ENCODE data around the gene LMO7. TPM values are rescaled to one million over a fixed set of nuclear protein-coding genes. Genes with fewer than 3 reads are reported as not detected.

Gene LMO7
- total RNA-seq, 2 experiments from 2014 or later, result 21.4 to 25.4 TPM

DNA sequence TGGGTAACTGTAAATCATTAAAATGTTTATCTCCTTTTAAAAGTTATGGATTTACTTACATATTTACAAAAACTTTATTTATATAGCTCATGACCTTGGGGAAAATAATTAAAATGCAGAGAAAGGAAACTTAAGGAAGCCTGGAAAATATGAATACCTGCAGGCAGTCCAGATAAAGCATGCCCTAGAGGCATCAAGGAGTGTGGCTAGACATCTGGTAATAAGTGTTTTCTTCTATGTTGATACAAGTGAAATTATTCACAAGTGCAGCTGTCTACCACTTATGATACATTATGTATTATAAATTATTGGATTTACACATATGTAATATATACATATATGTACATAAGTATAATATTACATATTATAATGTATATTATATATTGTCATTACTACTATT lies 207.9 kb downstream of the LMO7 start:
- TF ChIP-seq EZH2phosphoT487 (IDR thresholded peaks at IDR 0.05; ENCODE audit: borderline replicate concordance, low read depth, low read length), result no peak
- Histone ChIP-seq H3K27ac (ENCODE audit: low read depth, low read length, poor library complexity, severe bottlenecking) (no peak overlapping the region), H3K4me3 (ENCODE audit: low read depth, low read length, poor library complexity, severe bottlenecking) (no peak overlapping the region), H4K20me1 (ENCODE audit: insufficient read depth, low read length) (no peaks in the 10 kb centered on the region), H3K79me2 (ENCODE audit: insufficient read depth, low read depth, low read length) (no peaks in the 10 kb centered on the region), H2AFZ (ENCODE audit: low read length) (no peak overlapping the region), H3K36me3 (ENCODE audit: insufficient read depth, low read length) (no peaks in the 10 kb centered on the region), H3K9me2 (ENCODE audit: insufficient read depth, low read length) (no peaks in the 10 kb centered on the region), H3K9me3 (ENCODE audit: low read length) (no peaks in the 10 kb centered on the region), H3K4me2 (ENCODE audit: low read length) (no peak overlapping the region), H3K4me1 (ENCODE audit: insufficient read depth, low read length, poor library complexity, severe bottlenecking) (no peaks in the 10 kb centered on the region)
- intact Hi-C loops (cut with micrococcal nuclease; ENCODE audit: unreplicated experiment), result no loop called here
- BruUV-seq (replicated peaks), result no TSS peak
- ChIA-PET CTCF (ENCODE audit: unreplicated experiment) (no interaction called here), POLR2A (interaction anchor here (0.8 kb wide), 1 partner anchor 10 kb away, joined by 3 read pairs; no protein-coding TSS in a partner anchor)
- DNase-seq (ENCODE audit: low spot score), result no peak

DNA sequence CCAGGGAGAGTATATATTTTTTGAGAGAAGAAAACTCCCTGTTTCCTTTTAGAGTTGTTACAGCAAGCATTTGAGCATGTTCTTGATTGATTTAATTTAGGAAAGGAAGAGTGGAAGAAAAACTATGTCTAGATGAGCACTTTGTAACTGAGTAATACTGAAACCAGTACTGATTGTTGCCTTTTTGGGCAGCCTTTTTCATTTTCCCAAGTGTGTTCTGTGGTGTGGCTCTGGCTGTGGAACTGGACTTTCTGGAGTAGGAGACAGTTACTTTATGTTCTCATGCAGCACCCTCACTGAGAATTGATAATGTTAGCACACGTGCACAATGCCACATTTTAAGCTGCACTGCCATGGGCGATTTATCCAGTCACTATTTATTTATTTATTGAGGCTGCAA lies 211.5 kb downstream of the LMO7 start:
- ChIA-PET CTCF (ENCODE audit: unreplicated experiment) (no interaction called here), POLR2A (no interaction called here)
- Histone ChIP-seq H3K27ac (ENCODE audit: low read depth, low read length, poor library complexity, severe bottlenecking) (no peak overlapping the region), H3K79me2 (ENCODE audit: insufficient read depth, low read depth, low read length) (no peaks in the 10 kb centered on the region), H2AFZ (ENCODE audit: low read length) (no peak overlapping the region), H3K4me2 (ENCODE audit: low read length) (no peak overlapping the region), H3K9me2 (ENCODE audit: insufficient read depth, low read length) (no peaks in the 10 kb centered on the region), H4K20me1 (ENCODE audit: insufficient read depth, low read length) (no peaks in the 10 kb centered on the region), H3K36me3 (ENCODE audit: insufficient read depth, low read length) (no peaks in the 10 kb centered on the region), H3K9me3 (ENCODE audit: low read length) (no peaks in the 10 kb centered on the region), H3K4me1 (ENCODE audit: insufficient read depth, low read length, poor library complexity, severe bottlenecking) (no peaks in the 10 kb centered on the region), H3K4me3 (ENCODE audit: low read depth, low read length, poor library complexity, severe bottlenecking) (no peak overlapping the region)
- DNase-seq (ENCODE audit: low spot score), result no peak
- TF ChIP-seq EZH2phosphoT487 (IDR thresholded peaks at IDR 0.05; ENCODE audit: borderline replicate concordance, low read depth, low read length), result no peak
- TF ChIP-seq, protein P1, sequence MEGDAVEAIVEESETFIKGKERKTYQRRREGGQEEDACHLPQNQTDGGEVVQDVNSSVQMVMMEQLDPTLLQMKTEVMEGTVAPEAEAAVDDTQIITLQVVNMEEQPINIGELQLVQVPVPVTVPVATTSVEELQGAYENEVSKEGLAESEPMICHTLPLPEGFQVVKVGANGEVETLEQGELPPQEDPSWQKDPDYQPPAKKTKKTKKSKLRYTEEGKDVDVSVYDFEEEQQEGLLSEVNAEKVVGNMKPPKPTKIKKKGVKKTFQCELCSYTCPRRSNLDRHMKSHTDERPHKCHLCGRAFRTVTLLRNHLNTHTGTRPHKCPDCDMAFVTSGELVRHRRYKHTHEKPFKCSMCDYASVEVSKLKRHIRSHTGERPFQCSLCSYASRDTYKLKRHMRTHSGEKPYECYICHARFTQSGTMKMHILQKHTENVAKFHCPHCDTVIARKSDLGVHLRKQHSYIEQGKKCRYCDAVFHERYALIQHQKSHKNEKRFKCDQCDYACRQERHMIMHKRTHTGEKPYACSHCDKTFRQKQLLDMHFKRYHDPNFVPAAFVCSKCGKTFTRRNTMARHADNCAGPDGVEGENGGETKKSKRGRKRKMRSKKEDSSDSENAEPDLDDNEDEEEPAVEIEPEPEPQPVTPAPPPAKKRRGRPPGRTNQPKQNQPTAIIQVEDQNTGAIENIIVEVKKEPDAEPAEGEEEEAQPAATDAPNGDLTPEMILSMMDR (conservative IDR thresholded peaks at IDR 0.05; ENCODE audit: low read length), result no peak
- intact Hi-C loops (cut with micrococcal nuclease; ENCODE audit: unreplicated experiment), result no loop called here
- BruUV-seq (replicated peaks), result no TSS peak

DNA sequence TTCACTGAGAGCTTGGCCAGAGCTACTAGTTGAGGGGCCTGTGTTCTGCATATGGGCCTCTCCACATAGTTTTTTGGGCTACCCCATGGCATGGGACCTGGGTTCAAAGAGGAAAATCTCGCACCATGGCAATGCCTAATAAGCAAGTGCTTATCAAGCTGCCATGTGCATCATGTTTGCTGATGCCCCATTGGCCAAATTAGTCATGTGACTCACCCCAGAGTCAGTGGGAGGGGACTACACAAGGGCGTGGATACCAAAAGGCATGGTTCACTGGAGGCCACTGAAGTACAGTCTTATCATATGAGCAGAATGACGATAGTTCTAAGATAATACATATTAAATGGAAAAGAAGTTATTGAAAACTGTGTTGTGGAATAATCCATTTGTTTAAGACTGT lies 214.8 kb downstream of the LMO7 start:
- intact Hi-C loops (cut with micrococcal nuclease; ENCODE audit: unreplicated experiment), result no loop called here
- Histone ChIP-seq H2AFZ (ENCODE audit: low read length) (no peak overlapping the region), H3K4me1 (ENCODE audit: insufficient read depth, low read length, poor library complexity, severe bottlenecking) (no peaks in the 10 kb centered on the region), H4K20me1 (ENCODE audit: insufficient read depth, low read length) (no peaks in the 10 kb centered on the region), H3K27ac (ENCODE audit: low read depth, low read length, poor library complexity, severe bottlenecking) (no peak overlapping the region), H3K9me3 (ENCODE audit: low read length) (no peaks in the 10 kb centered on the region), H3K4me3 (ENCODE audit: low read depth, low read length, poor library complexity, severe bottlenecking) (no peak overlapping the region), H3K79me2 (ENCODE audit: insufficient read depth, low read depth, low read length) (no peaks in the 10 kb centered on the region), H3K9me2 (ENCODE audit: insufficient read depth, low read length) (no peaks in the 10 kb centered on the region), H3K36me3 (ENCODE audit: insufficient read depth, low read length) (no peaks in the 10 kb centered on the region), H3K4me2 (ENCODE audit: low read length) (no peak overlapping the region)
- ChIA-PET CTCF (ENCODE audit: unreplicated experiment) (no interaction called here), POLR2A (no interaction called here)
- DNase-seq (ENCODE audit: low spot score), result no peak
- TF ChIP-seq, protein P1 (conservative IDR thresholded peaks at IDR 0.05; ENCODE audit: low read length), result no peak
- no peak for TF ChIP-seq EZH2phosphoT487 (IDR thresholded peaks at IDR 0.05; ENCODE audit: borderline replicate concordance, low read depth, low read length)
- BruUV-seq (replicated peaks), result no TSS peak

Measured in OCI-LY7 (cell line).